Mesendoderm (in vitro differentiated cells): ENCODE measurements around the gene RNF123.

Experiments
- DNase-seq: peaks from one replicate; pipeline ENCODE4 v3.0.0; 2013
- H2AK5ac ChIP-seq: 2 replicates; pipeline ENCODE4 v1.6.1; 2013; ENCODE audit warnings: low read length, inconsistent platforms
- H2BK120ac ChIP-seq: 2 replicates; pipeline ENCODE4 v1.6.1; 2013; ENCODE audit warnings: low read depth, mild to moderate bottlenecking, low read length, moderate library complexity, mixed read lengths
- H2BK15ac ChIP-seq: replicated peaks from 2 replicates; pipeline ENCODE4 v1.6.1; 2013; ENCODE audit warnings: low read depth, mild to moderate bottlenecking, moderate library complexity
- H2BK5ac ChIP-seq: 2 replicates; pipeline ENCODE4 v1.6.1; 2013; ENCODE audit warnings: low read length, inconsistent platforms
- H3K18ac ChIP-seq: 2 replicates; pipeline ENCODE4 v1.6.1; 2013; ENCODE audit warnings: mild to moderate bottlenecking, low read length, mixed read lengths
- H3K23ac ChIP-seq: one replicate; pipeline ENCODE4 v1.6.1; 2013; ENCODE audit warnings: low read length
- H3K27ac ChIP-seq: 2 replicates; pipeline ENCODE4 v1.5.1; 2013; ENCODE audit warnings: low read depth, mild to moderate bottlenecking, inconsistent platforms, low read length, moderate library complexity
- H3K27me3 ChIP-seq: 2 replicates; pipeline ENCODE4 v1.6.1; 2013; ENCODE audit warnings: low read length, control low read depth, mild to moderate bottlenecking, inconsistent platforms; ENCODE audit not compliant: insufficient read depth, poor library complexity
- H3K36me3 ChIP-seq: 2 replicates; pipeline ENCODE4 v1.6.1; 2013; ENCODE audit warnings: low read length, inconsistent platforms; ENCODE audit not compliant: control insufficient read depth, insufficient read depth
- H3K4ac ChIP-seq: one replicate; pipeline ENCODE4 v1.6.1; 2013; ENCODE audit warnings: low read depth, mild to moderate bottlenecking, low read length, moderate library complexity
- H3K4me1 ChIP-seq: 2 replicates; pipeline ENCODE4 v1.6.1; 2013; ENCODE audit warnings: low read depth, low read length, inconsistent platforms; ENCODE audit not compliant: control insufficient read depth
- H3K4me2 ChIP-seq: 2 replicates; pipeline ENCODE4 v1.6.1; 2013; ENCODE audit warnings: low read length
- H3K4me3 ChIP-seq: 2 replicates; pipeline ENCODE4 v1.5.1; 2013; ENCODE audit warnings: mild to moderate bottlenecking, low read length
- H3K56ac ChIP-seq: one replicate; pipeline ENCODE4 v1.6.1; 2013; ENCODE audit warnings: low read length
- H3K79me1 ChIP-seq: 2 replicates; pipeline ENCODE4 v1.6.1; 2013; ENCODE audit warnings: low read length, inconsistent platforms
- H3K79me2 ChIP-seq: 2 replicates; pipeline ENCODE4 v1.6.1; 2013; ENCODE audit warnings: mild to moderate bottlenecking, low read length; ENCODE audit not compliant: control insufficient read depth, insufficient read depth
- H3K9ac ChIP-seq: 2 replicates; pipeline ENCODE4 v1.6.1; 2013; ENCODE audit warnings: low read length, inconsistent platforms
- H4K5ac ChIP-seq: one replicate; pipeline ENCODE4 v1.6.1; 2013; ENCODE audit warnings: low read length
- H4K8ac ChIP-seq: one replicate; pipeline ENCODE4 v1.6.1; 2013; ENCODE audit warnings: low read depth, mild to moderate bottlenecking, control low read depth, low read length, moderate library complexity
- WGBS: extraction: QIAGEN DNeasy Blood & Tissue Kit; methylation state at CpG from one replicate; pipeline ENCODE4 v1.1.7; 2013; ENCODE audit warnings: low lambda C conversion rate, missing lambda C conversion rate; ENCODE audit not compliant: insufficient coverage; ENCODE audit errors: extremely low coverage; 5-methylcytosine and 5-hydroxymethylcytosine counted together

Gene RNF123

GRCh38 chr3:49652218-49652902 lies 37.0 kb upstream of the RNF123 start:
- Histone ChIP-seq H3K9ac (no peak overlapping the region), H2BK120ac (no peak overlapping the region), H3K4me2 (no peak overlapping the region), H3K27ac (no peak overlapping the region), H3K4me3 (no peak overlapping the region), H2BK15ac (no peak overlapping the region), H3K18ac (no peak overlapping the region), H4K5ac (no peak overlapping the region), H4K8ac (no peak overlapping the region), H3K36me3 (no peaks in the 10 kb centered on the region), H3K79me1 (no peaks in the 10 kb centered on the region), H2BK5ac (no peak overlapping the region), H3K27me3 (no peaks in the 10 kb centered on the region), H3K23ac (no peak overlapping the region), H2AK5ac (no peak overlapping the region), H3K56ac (no peak overlapping the region), H3K4me1 (no peaks in the 10 kb centered on the region), H3K4ac (no peak overlapping the region), H3K79me2 (no peaks in the 10 kb centered on the region)
- DNase-seq = no peak
- WGBS = no CpG with 5 or more reads among the region's 36 CpGs

GRCh38 chr3:49652903-49653415 lies 36.4 kb upstream of the RNF123 start:
- Histone ChIP-seq H2AK5ac (no peak overlapping the region), H3K27ac (no peak overlapping the region), H2BK5ac (no peak overlapping the region), H3K4me1 (no peaks in the 10 kb centered on the region), H3K79me2 (no peaks in the 10 kb centered on the region), H3K56ac (no peak overlapping the region), H3K4me2 (no peak overlapping the region), H3K9ac (no peak overlapping the region), H2BK120ac (no peak overlapping the region), H4K8ac (no peak overlapping the region), H2BK15ac (no peak overlapping the region), H3K4ac (no peak overlapping the region), H3K4me3 (no peak overlapping the region), H3K79me1 (no peaks in the 10 kb centered on the region), H3K27me3 (no peaks in the 10 kb centered on the region), H3K36me3 (no peaks in the 10 kb centered on the region), H4K5ac (no peak overlapping the region), H3K23ac (no peak overlapping the region), H3K18ac (no peak overlapping the region)
- DNase-seq = no peak
- WGBS = no CpG with 5 or more reads among the region's 21 CpGs

DNA sequence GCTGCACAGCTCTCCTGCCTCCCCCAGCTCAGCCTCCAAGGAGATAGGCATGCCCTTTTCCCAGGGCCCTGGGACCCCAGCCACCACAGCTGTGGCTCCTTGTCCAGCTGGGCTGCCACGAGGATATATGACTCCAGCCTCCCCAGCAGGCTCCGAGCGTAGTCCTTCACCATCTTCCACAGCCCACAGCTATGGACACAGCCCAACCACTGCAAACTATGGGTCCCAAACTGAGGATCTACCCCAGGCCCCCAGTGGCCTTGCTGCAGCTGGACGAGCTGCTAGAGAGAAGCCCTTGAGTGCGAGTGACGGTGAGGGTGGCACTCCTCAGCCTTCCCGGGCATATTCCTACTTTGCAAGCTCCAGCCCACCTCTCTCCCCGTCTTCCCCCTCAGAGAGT lies 35.7 kb upstream of the RNF123 start:
- no CpG with 5 or more reads among the region's 8 CpGs for WGBS
- no peak overlapping the region for H3K4ac ChIP-seq
- no peak overlapping the region for H2BK15ac ChIP-seq
- H3K4me1 ChIP-seq = no peaks in the 10 kb centered on the region
- H3K27ac ChIP-seq = no peak overlapping the region
- H3K23ac ChIP-seq = no peak overlapping the region
- H2AK5ac ChIP-seq = no peak overlapping the region
- H2BK5ac ChIP-seq = no peak overlapping the region
- no peak overlapping the region for H3K18ac ChIP-seq
- no peak for DNase-seq
- no peak overlapping the region for H3K4me2 ChIP-seq
- no peak overlapping the region for H4K5ac ChIP-seq
- no peak overlapping the region for H4K8ac ChIP-seq
- no peaks in the 10 kb centered on the region for H3K79me1 ChIP-seq
- no peak overlapping the region for H3K9ac ChIP-seq
- H3K27me3 ChIP-seq = no peaks in the 10 kb centered on the region
- no peak overlapping the region for H2BK120ac ChIP-seq
- no peaks in the 10 kb centered on the region for H3K79me2 ChIP-seq
- H3K56ac ChIP-seq = no peak overlapping the region
- H3K36me3 ChIP-seq = no peaks in the 10 kb centered on the region
- no peak overlapping the region for H3K4me3 ChIP-seq

DNA sequence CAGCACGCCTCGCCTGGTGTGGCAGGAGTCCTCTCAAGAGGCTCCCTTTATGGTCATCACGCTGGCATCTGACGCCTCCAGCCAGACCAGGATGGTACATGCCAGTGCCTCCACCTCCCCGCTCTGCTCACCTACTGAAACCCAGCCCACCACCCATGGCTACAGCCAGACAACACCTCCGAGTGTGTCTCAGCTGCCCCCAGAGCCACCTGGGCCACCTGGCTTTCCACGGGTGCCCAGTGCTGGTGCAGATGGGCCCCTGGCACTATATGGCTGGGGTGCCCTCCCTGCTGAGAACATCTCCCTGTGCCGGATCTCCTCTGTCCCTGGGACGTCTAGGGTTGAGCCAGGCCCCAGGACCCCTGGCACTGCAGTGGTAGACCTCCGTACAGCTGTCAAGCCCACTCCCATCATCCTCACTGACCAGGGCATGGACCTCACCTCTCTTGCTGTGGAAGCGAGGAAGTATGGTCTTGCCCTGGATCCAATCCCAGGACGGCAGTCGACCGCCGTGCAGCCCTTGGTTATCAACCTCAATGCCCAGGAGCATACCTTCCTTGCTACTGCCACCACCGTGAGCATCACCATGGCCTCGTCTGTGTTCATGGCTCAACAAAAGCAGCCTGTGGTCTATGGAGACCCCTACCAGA lies 35.1 kb upstream of the RNF123 start:
- Histone ChIP-seq H3K4ac (no peak overlapping the region), H3K79me2 (no peaks in the 10 kb centered on the region), H3K18ac (no peak overlapping the region), H2BK5ac (no peak overlapping the region), H3K4me3 (no peak overlapping the region), H3K27ac (no peak overlapping the region), H3K79me1 (no peaks in the 10 kb centered on the region), H4K5ac (no peak overlapping the region), H3K23ac (no peak overlapping the region), H3K4me2 (no peak overlapping the region), H2BK15ac (no peak overlapping the region), H3K36me3 (no peaks in the 10 kb centered on the region), H3K9ac (no peak overlapping the region), H3K56ac (no peak overlapping the region), H3K4me1 (no peaks in the 10 kb centered on the region), H4K8ac (no peak overlapping the region), H2AK5ac (no peak overlapping the region), H3K27me3 (no peaks in the 10 kb centered on the region), H2BK120ac (no peak overlapping the region)
- DNase-seq = no peak
- WGBS = no CpG with 5 or more reads among the region's 17 CpGs

DNA sequence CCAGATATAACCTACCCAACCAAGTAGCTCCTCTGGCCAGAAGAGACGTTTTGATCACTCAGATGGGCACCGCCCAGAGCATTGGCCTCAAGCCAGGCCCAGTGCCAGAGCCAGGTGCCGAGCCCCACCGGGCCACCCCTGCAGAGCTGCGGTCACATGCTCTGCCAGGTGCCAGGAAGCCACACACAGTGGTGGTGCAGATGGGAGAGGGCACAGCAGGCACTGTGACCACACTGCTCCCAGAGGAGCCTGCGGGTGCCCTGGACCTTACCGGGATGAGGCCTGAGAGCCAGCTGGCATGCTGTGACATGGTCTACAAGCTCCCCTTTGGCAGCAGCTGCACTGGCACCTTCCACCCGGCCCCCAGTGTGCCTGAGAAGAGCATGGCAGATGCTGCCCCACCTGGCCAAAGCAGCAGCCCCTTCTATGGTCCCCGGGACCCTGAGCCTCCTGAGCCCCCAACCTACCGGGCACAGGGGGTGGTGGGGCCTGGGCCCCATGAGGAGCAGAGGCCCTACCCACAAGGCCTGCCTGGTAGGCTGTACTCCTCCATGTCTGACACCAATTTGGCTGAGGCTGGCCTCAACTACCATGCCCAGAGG lies 34.3 kb upstream of the RNF123 start:
- no peaks in the 10 kb centered on the region for H3K36me3 ChIP-seq
- no peak overlapping the region for H2BK15ac ChIP-seq
- H3K56ac ChIP-seq = no peak overlapping the region
- no peak overlapping the region for H3K23ac ChIP-seq
- H3K79me1 ChIP-seq = no peaks in the 10 kb centered on the region
- H2BK120ac ChIP-seq = no peak overlapping the region
- no CpG with 5 or more reads among the region's 10 CpGs for WGBS
- no peak overlapping the region for H3K4ac ChIP-seq
- H4K5ac ChIP-seq = no peak overlapping the region
- no peak overlapping the region for H3K4me2 ChIP-seq
- no peak overlapping the region for H3K18ac ChIP-seq
- no peak overlapping the region for H3K27ac ChIP-seq
- H3K27me3 ChIP-seq = no peaks in the 10 kb centered on the region
- no peak overlapping the region for H3K9ac ChIP-seq
- no peak overlapping the region for H4K8ac ChIP-seq
- H3K79me2 ChIP-seq = no peaks in the 10 kb centered on the region
- no peak overlapping the region for H2BK5ac ChIP-seq
- no peak overlapping the region for H3K4me3 ChIP-seq
- DNase-seq = no peak
- no peaks in the 10 kb centered on the region for H3K4me1 ChIP-seq
- no peak overlapping the region for H2AK5ac ChIP-seq
